DOHH2 (cell line): ENCODE measurements around the gene IL16.

Source experiments
- H3F3A ChIP-seq: fragments of 200-600 bp; sonication (generic), shearing (Covaris generic); 2 replicates; pipeline ENCODE4 v1.6.0; 2016; ENCODE audit warnings: antibody characterized with exemption, mild to moderate bottlenecking; ENCODE audit not compliant: control insufficient read depth, insufficient read depth
- H3K27ac ChIP-seq: fragments of 200-600 bp; sonication (generic); 2 replicates; pipeline ENCODE4 v1.5.1; 2014; ENCODE audit warnings: low read depth, mild to moderate bottlenecking, low read length, moderate library complexity
- H3K27me3 ChIP-seq: fragments of 200-600 bp; sonication (generic); 2 replicates; pipeline ENCODE4 v1.6.1; 2014; ENCODE audit warnings: mild to moderate bottlenecking, low read length, mixed read lengths; ENCODE audit not compliant: control insufficient read depth
- H3K36me3 ChIP-seq: fragments of 200-600 bp; sonication (generic); 2 replicates; pipeline ENCODE4 v1.6.1; 2014; ENCODE audit warnings: mild to moderate bottlenecking, low read length, moderate library complexity, mixed read lengths; ENCODE audit not compliant: control insufficient read depth
- H3K4me1 ChIP-seq: fragments of 200-600 bp; sonication (generic); 2 replicates; pipeline ENCODE4 v1.6.1; 2014; ENCODE audit warnings: mild to moderate bottlenecking, low read length, mixed read lengths; ENCODE audit not compliant: control insufficient read depth
- H3K4me2 ChIP-seq: fragments of 200-600 bp; sonication (generic); 2 replicates; pipeline ENCODE4 v1.6.0; 2014; ENCODE audit warnings: mild to moderate bottlenecking, low read length, moderate library complexity
- H3K4me3 ChIP-seq: fragments of 200-600 bp; sonication (generic); 2 replicates; pipeline ENCODE4 v1.5.1; 2014; ENCODE audit warnings: mild to moderate bottlenecking, low read length, mixed read lengths
- H3K79me2 ChIP-seq: fragments of 200-600 bp; sonication (generic); 2 replicates; pipeline ENCODE4 v1.6.1; 2014; ENCODE audit warnings: mild to moderate bottlenecking, low read length, mixed read lengths; ENCODE audit not compliant: control insufficient read depth
- H3K9me2 ChIP-seq: fragments of 200-600 bp; sonication (generic); replicated peaks from 2 replicates; pipeline ENCODE4 v1.6.1; 2014; ENCODE audit warnings: mild to moderate bottlenecking, low read length, mixed read lengths; ENCODE audit not compliant: control insufficient read depth
- H3K9me3 ChIP-seq: fragments of 200-600 bp; sonication (generic); 2 replicates; pipeline ENCODE4 v1.6.1; 2014; ENCODE audit warnings: antibody characterized with exemption, low read length, mixed read lengths; ENCODE audit not compliant: control insufficient read depth, insufficient read depth
- H4K20me1 ChIP-seq: fragments of 200-600 bp; sonication (generic); 2 replicates; pipeline ENCODE4 v1.6.0; 2014; ENCODE audit warnings: low read depth, mild to moderate bottlenecking, antibody characterized with exemption, low read length, moderate library complexity; ENCODE audit not compliant: control insufficient read depth, insufficient read depth
- CTCF ChIP-seq: fragments of 200-600 bp; sonication (generic); IDR thresholded peaks from one replicate; pipeline ENCODE4 v1.5.1; 2014; ENCODE audit warnings: antibody characterized with exemption, mild to moderate bottlenecking, low read depth, low read length; ENCODE audit not compliant: poor library complexity, severe bottlenecking
- EZH2phosphoT487 ChIP-seq: fragments of 200-600 bp; sonication (generic); IDR thresholded peaks from 2 replicates; pipeline ENCODE4 v1.6.1; 2017; ENCODE audit warnings: borderline replicate concordance, mild to moderate bottlenecking, antibody characterized with exemption, low read length, moderate library complexity, mixed read lengths

Gene IL16

GRCh38 chr15:81286621-81287121 lies 90.0 kb downstream of the IL16 start:
- TF ChIP-seq EZH2phosphoT487, result no peak
- no peaks in the 10 kb centered on the region for H3K36me3 ChIP-seq
- H3K9me3 ChIP-seq, result no peaks in the 10 kb centered on the region
- H3K27ac ChIP-seq, result 0 out of 2 replicates have a peak overlapping the region, but pooled peaks have one; percentile 51
- peaks cover 68% of the 10 kb centered on the region for H3K4me1 ChIP-seq
- no peaks in the 10 kb centered on the region; the same call in 1 of the 2 replicates for H3F3A ChIP-seq
- no peaks in the 10 kb centered on the region for H3K9me2 ChIP-seq
- no peak overlapping the region; the same call in 1 of the 2 replicates for H3K4me3 ChIP-seq
- H3K4me2 ChIP-seq, result peak overlapping the region; percentile 68
- no peaks in the 10 kb centered on the region for H3K27me3 ChIP-seq
- no peaks in the 10 kb centered on the region for H3K79me2 ChIP-seq
- no peaks in the 10 kb centered on the region for H4K20me1 ChIP-seq

- no peaks in the 10 kb centered on the region for H3K9me3 ChIP-seq
- H3K4me2 ChIP-seq, result no peak overlapping the region
- no peaks in the 10 kb centered on the region for H4K20me1 ChIP-seq
- H3K36me3 ChIP-seq, result no peaks in the 10 kb centered on the region
- no peak overlapping the region for H3K27ac ChIP-seq
- H3K4me1 ChIP-seq, result peaks cover 82% of the 10 kb centered on the region
- no peaks in the 10 kb centered on the region for H3K9me2 ChIP-seq
- TF ChIP-seq CTCF, result no peak
- no peak for TF ChIP-seq EZH2phosphoT487
- no peaks in the 10 kb centered on the region for H3K79me2 ChIP-seq
- no peaks in the 10 kb centered on the region for H3K27me3 ChIP-seq
- H3F3A ChIP-seq, result peaks cover 4% of the 10 kb centered on the region
- no peak overlapping the region for H3K4me3 ChIP-seq
These were observed 91.4 kb downstream of the IL16 start for GRCh38 chr15:81288040-81288439.

GRCh38 chr15:81288616-81289015 lies 91.9 kb downstream of the IL16 start:
- Histone ChIP-seq H3K9me2 (no peaks in the 10 kb centered on the region), H3K9me3 (no peaks in the 10 kb centered on the region), H3K36me3 (no peaks in the 10 kb centered on the region), H3K4me1 (peaks cover 88% of the 10 kb centered on the region), H3K4me3 (no peak overlapping the region), H3F3A (peaks cover 9% of the 10 kb centered on the region), H3K27me3 (no peaks in the 10 kb centered on the region), H3K79me2 (no peaks in the 10 kb centered on the region), H3K4me2 (no peak overlapping the region), H3K27ac (no peak overlapping the region), H4K20me1 (no peaks in the 10 kb centered on the region)
- TF ChIP-seq EZH2phosphoT487, result no peak
- TF ChIP-seq CTCF, result no peak

- Histone ChIP-seq H3K36me3 (no peaks in the 10 kb centered on the region), H3K9me2 (no peaks in the 10 kb centered on the region), H3K4me2 (no peak overlapping the region), H4K20me1 (no peaks in the 10 kb centered on the region), H3K27ac (no peak overlapping the region), H3K27me3 (no peaks in the 10 kb centered on the region), H3K4me3 (no peak overlapping the region), H3F3A (peaks cover 21% of the 10 kb centered on the region), H3K9me3 (no peaks in the 10 kb centered on the region), H3K4me1 (peaks cover 91% of the 10 kb centered on the region), H3K79me2 (peaks cover 3% of the 10 kb centered on the region; the same call in 1 of the 2 replicates)
- TF ChIP-seq EZH2phosphoT487, result no peak
- TF ChIP-seq CTCF, result no peak
These were observed 93.2 kb downstream of the IL16 start for GRCh38 chr15:81289910-81290309.
